Kidney (tissue), 14 donors: ENCODE results near the gene PSMB8. TPM values are rescaled to one million over a fixed set of nuclear protein-coding genes. Genes with fewer than 3 reads are reported as not detected.

Experiments used
- DNase-seq, 5 donors: peaks; one replicate each; pipeline ENCODE4 v3.0.0-alpha.2; 2013 to 2020
- FAIRE-seq: peaks from 2 replicates; lab custom pipeline; 2012; peaks lifted over from hg19 to GRCh38; lab: Jason Lieb, UNC
- H3K27ac ChIP-seq, 2 donors: one replicate each; pipeline ENCODE4 v1.7.0; 2013; ENCODE audit warnings: low read depth in 2 of 2, low read length in 2 of 2, inconsistent platforms in 1 of 2
- H3K27me3 ChIP-seq: one replicate; pipeline ENCODE4 v1.7.1; 2013; ENCODE audit warnings: low read length, inconsistent platforms; ENCODE audit not compliant: control insufficient read depth, insufficient read depth
- H3K36me3 ChIP-seq, 3 donors: one replicate each; pipeline versions ENCODE4 v1.7.0 to v1.7.1; 2013; ENCODE audit warnings: low read length in 3 of 3, control low read depth in 1 of 3, inconsistent platforms in 1 of 3; ENCODE audit not compliant: insufficient read depth in 3 of 3, control insufficient read depth in 2 of 3
- H3K4me1 ChIP-seq, 3 donors: one replicate each; pipeline versions ENCODE4 v1.7.0 to v1.7.1; 2013; ENCODE audit warnings: low read length in 3 of 3, inconsistent platforms in 1 of 3, low read depth in 1 of 3; ENCODE audit not compliant: control insufficient read depth in 2 of 3, insufficient read depth in 2 of 3
- H3K4me3 ChIP-seq, 3 donors: one replicate each; pipeline versions ENCODE4 v1.7.0 to v1.8.1; 2013; ENCODE audit warnings: low read length in 3 of 3, control low read depth in 1 of 3, inconsistent platforms in 1 of 3
- H3K9ac ChIP-seq, 3 donors: one replicate each; pipeline versions ENCODE4 v1.7.0 to v1.7.1; 2013; ENCODE audit warnings: low read length in 3 of 3, control low read depth in 1 of 3, inconsistent platforms in 1 of 3
- H3K9me3 ChIP-seq, 3 donors: one replicate each; pipeline versions ENCODE4 v1.7.0 to v1.7.1; 2013; ENCODE audit warnings: low read length in 3 of 3, control low read depth in 1 of 3, inconsistent platforms in 1 of 3; ENCODE audit not compliant: control insufficient read depth in 2 of 3, insufficient read depth in 1 of 3
- CTCF ChIP-seq: IDR thresholded peaks from 3 replicates; pipeline ENCODE4 v1.5.1; 2012; ENCODE audit warnings: mild to moderate bottlenecking, moderate library complexity, borderline replicate concordance; ENCODE audit not compliant: insufficient read depth; ENCODE audit errors: extremely low read depth
- intact Hi-C: fragments of 100-400 bp; cut with DNase I; formaldehyde crosslinking; loops from one replicate; pipeline ENCODE4 v1.11.1; 2022
- polyA plus RNA-seq: library from polyadenylated mRNA; stranded (reverse); fragments of 350-450 nt; fragmentation: Illumina TruSeq; extraction: RNeasy Lipid Tissue Mini Kit (QIAGEN cat#74804); gene quantifications from one replicate; pipeline ENCODE4 v1.2.3, GENCODE V29; 2014; ENCODE audit warnings: low read depth, low replicate concordance; ENCODE audit not compliant: insufficient read depth
- total RNA-seq: library from RNA; stranded (reverse); fragmentation: NEBNext Ultra II Directional; extraction: Animal tissue kit (Norgen Biotek cat#: 25700); gene quantifications from one replicate; pipeline ENCODE4 v1.2.1, GENCODE V29; 2021
- donor health status: control.
- donor health status: control.
- donor health status: control.
- donor health status: control.
- donor health status: control.
- donor health status: DM: yes; HTN: yes; CAD: no.
- donor health status: Normal renal cell carcinoma (clear cell type).

Gene PSMB8
- total and polyA plus RNA-seq, 2 donors from 2014 or later, result 79.6 to 90.6 TPM

- Histone ChIP-seq H3K4me3 (no peak overlapping the region), H3K27ac (no peak overlapping the region), H3K36me3 (no peaks in the 10 kb centered on the region), H3K4me1 (peaks cover 0 to 5% (median 0%) of the 10 kb centered on the region in 3 donors), H3K27me3 (peaks cover 4% of the 10 kb centered on the region), H3K9me3 (no peaks in the 10 kb centered on the region), H3K9ac (no peak overlapping the region)
- intact Hi-C loops, result no loop called here
- DNase-seq (no peak), FAIRE-seq (no peak)
- no peak for TF ChIP-seq CTCF
Observed at GRCh38 chr6:32865724-32866443, 22.0 kb upstream of the PSMB8 start.

- no peak overlapping the region for H3K9ac ChIP-seq
- H3K27me3 ChIP-seq, result no peaks in the 10 kb centered on the region
- DNase-seq (no peak), FAIRE-seq (no peak)
- intact Hi-C loops, result no loop called here
- TF ChIP-seq CTCF, result no peak
- no peak overlapping the region for H3K27ac ChIP-seq
- no peak overlapping the region for H3K4me3 ChIP-seq
- peaks cover 0 to 3% (median 0%) of the 10 kb centered on the region in 3 donors for H3K4me1 ChIP-seq
- peaks cover 0 to 2% (median 0%) of the 10 kb centered on the region in 3 donors for H3K36me3 ChIP-seq
- H3K9me3 ChIP-seq, result no peaks in the 10 kb centered on the region
Observed at GRCh38 chr6:32862725-32863124, 18.9 kb upstream of the PSMB8 start.

- no peak overlapping the region for H3K9ac ChIP-seq
- no peak overlapping the region for H3K4me3 ChIP-seq
- TF ChIP-seq CTCF, result no peak
- H3K9me3 ChIP-seq, result no peaks in the 10 kb centered on the region
- peaks cover 0 to 7% (median 0%) of the 10 kb centered on the region in 3 donors for H3K36me3 ChIP-seq
- intact Hi-C loops, result no loop called here
- H3K27ac ChIP-seq, result no peak overlapping the region
- DNase-seq (no peak), FAIRE-seq (no peak)
- H3K27me3 ChIP-seq, result peaks cover 5% of the 10 kb centered on the region
- peaks cover 0 to 8% (median 0%) of the 10 kb centered on the region in 3 donors for H3K4me1 ChIP-seq
Observed at GRCh38 chr6:32860674-32861073, 16.8 kb upstream of the PSMB8 start.
